SK-N-SH (cell line): ENCODE data around the gene TPRG1L. TPM values are rescaled to one million over a fixed set of nuclear protein-coding genes. Genes with fewer than 3 reads are reported as not detected.
A peak's percentile ranks its signal among the peaks of the same experiment; 100 is the strongest.

ENCODE experiments used
- CTCF ChIA-PET: fragments of 300-600, 350-600 bp; formaldehyde crosslinking; extraction: SDS; loops from one replicate; lab custom pipeline; 2021; lab: Yijun Ruan, JAX
- POLR2A ChIA-PET: fragments of 350-600 bp; sonication (Branson Sonifier 250); formaldehyde crosslinking; extraction: SDS; loops from one replicate; lab custom pipeline; 2020; ENCODE audit warnings: antibody characterized with exemption, inconsistent platforms; lab: Yijun Ruan, JAX
- DNase-seq: peaks from one replicate; pipeline ENCODE4 v3.0.0; 2012
- H2AFZ ChIP-seq: fragments of 200-600 bp; sonication (generic); 2 replicates; pipeline ENCODE4 v1.8.1; 2016; ENCODE audit warnings: antibody characterized with exemption, mild to moderate bottlenecking, low read depth
- H3F3A ChIP-seq: fragments of 200-600 bp; sonication (generic); replicated peaks from 2 replicates; pipeline ENCODE3; 2016; ENCODE audit warnings: antibody characterized with exemption, mild to moderate bottlenecking; ENCODE audit not compliant: insufficient read depth
- H3K27ac ChIP-seq, 2 experiments: fragments of 200-500 bp in 1 of 2; fragments of 200-600 bp in 1 of 2; sonication (Bioruptor generic) in 1 of 2; sonication (generic), shearing (Covaris generic) in 1 of 2; 2 replicates each; pipeline versions ENCODE4 v1.5.1 to v1.6.1; 2014 to 2016; ENCODE audit warnings: low read depth in 2 of 2, inconsistent platforms in 1 of 2, low read length in 1 of 2, mild to moderate bottlenecking in 1 of 2, mixed read lengths in 1 of 2
- H3K27me3 ChIP-seq: fragments of 200-600 bp; sonication (generic), shearing (Covaris generic); 2 replicates; pipeline ENCODE4 v1.6.1; 2016; ENCODE audit warnings: mixed run types; ENCODE audit not compliant: insufficient read depth
- H3K36me3 ChIP-seq, 2 experiments: fragments of 200-500 bp in 1 of 2; fragments of 200-600 bp in 1 of 2; sonication (Bioruptor generic) in 1 of 2; sonication (generic) in 1 of 2; replicated peaks in 1 of 2; 2 replicates each; pipeline versions ENCODE3 to v1.5.1; 2014 to 2016; ENCODE audit warnings: low read length in 1 of 2, mild to moderate bottlenecking in 1 of 2; ENCODE audit not compliant: insufficient read depth in 2 of 2, control insufficient read depth in 1 of 2
- H3K4me1 ChIP-seq, 2 experiments: fragments of 200-500 bp in 1 of 2; fragments of 200-600 bp in 1 of 2; sonication (Bioruptor generic) in 1 of 2; sonication (generic), shearing (Covaris generic) in 1 of 2; 2 replicates each; pipeline versions ENCODE4 v1.5.1 to v1.6.1; 2014 to 2016; ENCODE audit warnings: low read depth in 1 of 2, low read length in 1 of 2, mixed run types in 1 of 2; ENCODE audit not compliant: insufficient read depth in 2 of 2, control insufficient read depth in 1 of 2
- H3K4me2 ChIP-seq: fragments of 200-600 bp; sonication (generic), shearing (Covaris generic); 2 replicates; pipeline ENCODE4 v1.6.1; 2017; ENCODE audit warnings: mixed run types
- H3K4me3 ChIP-seq, 2 experiments: fragments of 200-500 bp in 1 of 2; fragments of 200-600 bp in 1 of 2; sonication (Bioruptor generic) in 1 of 2; sonication (generic), shearing (Covaris generic) in 1 of 2; 2 replicates each; pipeline versions ENCODE4 v1.5.1 to v1.8.1; 2014 to 2016; ENCODE audit warnings: low read depth in 2 of 2, inconsistent platforms in 1 of 2, low read length in 1 of 2, mild to moderate bottlenecking in 1 of 2, mixed read lengths in 1 of 2, moderate library complexity in 1 of 2
- H3K79me2 ChIP-seq: fragments of 200-600 bp; sonication (generic); 2 replicates; pipeline ENCODE4 v1.8.1; 2017; ENCODE audit warnings: mild to moderate bottlenecking; ENCODE audit not compliant: insufficient read depth
- H3K9ac ChIP-seq: fragments of 200-600 bp; sonication (generic); 2 replicates; pipeline ENCODE4 v1.6.1; 2017; ENCODE audit warnings: mixed run types
- H3K9me2 ChIP-seq: fragments of 200-600 bp; sonication (generic); 2 replicates; pipeline ENCODE4 v1.6.1; 2017; ENCODE audit warnings: mixed run types
- H3K9me3 ChIP-seq: fragments of 200-600 bp; sonication (generic); 2 replicates; pipeline ENCODE4 v1.6.1; 2017; ENCODE audit warnings: mixed run types, mild to moderate bottlenecking, moderate library complexity
- H4K20me1 ChIP-seq: fragments of 200-600 bp; sonication (generic); 2 replicates; pipeline ENCODE4 v1.6.1; 2017; ENCODE audit warnings: mild to moderate bottlenecking, mixed run types; ENCODE audit not compliant: insufficient read depth
- CHD2 ChIP-seq: fragments of 150-350 bp; IDR thresholded peaks from 2 replicates; pipeline ENCODE4 v1.6.1; 2018; ENCODE audit warnings: low read length; ENCODE audit not compliant: partially characterized antibody
- CTCF ChIP-seq: fragments of 200-600 bp; sonication (generic); IDR thresholded peaks from 2 replicates; pipeline ENCODE4 v1.6.1; 2017; ENCODE audit warnings: antibody characterized with exemption, mild to moderate bottlenecking, moderate library complexity
- ELF1 ChIP-seq: IDR thresholded peaks from 2 replicates; pipeline ENCODE4 v1.4.0; 2012
- EP300 ChIP-seq, 2 experiments: IDR thresholded peaks; 2 replicates each; pipeline versions ENCODE4 v1.4.0 to v1.6.1; 2012; ENCODE audit warnings: borderline replicate concordance in 1 of 2, low read depth in 1 of 2, low read length in 1 of 2
- GABPA ChIP-seq: IDR thresholded peaks from 2 replicates; pipeline ENCODE4 v1.4.0; 2012; ENCODE audit warnings: low read depth, mild to moderate bottlenecking
- JUND ChIP-seq: IDR thresholded peaks from 2 replicates; pipeline ENCODE4 v1.4.0; 2012
- MEF2A ChIP-seq: IDR thresholded peaks from 2 replicates; pipeline ENCODE4 v1.4.0; 2012; ENCODE audit warnings: low read depth, borderline replicate concordance
- MXI1 ChIP-seq: IDR thresholded peaks from 2 replicates; pipeline ENCODE4 v1.6.1; 2012; ENCODE audit warnings: mild to moderate bottlenecking, low read depth, low read length, improper control_type of control experiment
- NRF1 ChIP-seq: IDR thresholded peaks from 2 replicates; pipeline ENCODE4 v1.6.1; 2012; ENCODE audit warnings: low read depth, mild to moderate bottlenecking, low read length
- RAD21 ChIP-seq: IDR thresholded peaks from 2 replicates; pipeline ENCODE4 v1.6.1; 2012; ENCODE audit warnings: mild to moderate bottlenecking, low read length
- RCOR1 ChIP-seq: fragments of 150-350 bp; IDR thresholded peaks from 2 replicates; pipeline ENCODE4 v1.6.1; 2017; ENCODE audit warnings: antibody characterized with exemption, low read length
- RFX5 ChIP-seq: IDR thresholded peaks from 2 replicates; pipeline ENCODE4 v1.6.1; 2012; ENCODE audit warnings: mild to moderate bottlenecking, improper control_type of control experiment, low read length
- RXRA ChIP-seq: IDR thresholded peaks from 2 replicates; pipeline ENCODE4 v1.4.0; 2012; ENCODE audit warnings: low read depth, mild to moderate bottlenecking, borderline replicate concordance
- SIN3A ChIP-seq: IDR thresholded peaks from 2 replicates; pipeline ENCODE4 v1.6.1; 2012; ENCODE audit warnings: low read depth, mild to moderate bottlenecking, low read length, moderate library complexity, borderline replicate concordance
- SMC3 ChIP-seq: IDR thresholded peaks from 2 replicates; pipeline ENCODE4 v1.6.1; 2012; ENCODE audit warnings: low read depth, low read length, improper control_type of control experiment
- TAF1 ChIP-seq: IDR thresholded peaks from 2 replicates; pipeline ENCODE4 v1.6.1; 2012; ENCODE audit warnings: low read depth, mild to moderate bottlenecking, low read length, moderate library complexity, borderline replicate concordance
- TCF12 ChIP-seq: IDR thresholded peaks from 2 replicates; pipeline ENCODE4 v1.4.0; 2012
- TEAD4 ChIP-seq: IDR thresholded peaks from 2 replicates; pipeline ENCODE4 v1.4.0; 2012; ENCODE audit warnings: mild to moderate bottlenecking, borderline replicate concordance; ENCODE audit not compliant: insufficient read depth
- USF1 ChIP-seq: IDR thresholded peaks from 2 replicates; pipeline ENCODE4 v1.4.0; 2012; ENCODE audit warnings: low read depth, borderline replicate concordance
- ZBTB33 ChIP-seq: IDR thresholded peaks from 2 replicates; pipeline ENCODE4 v1.4.0; 2012; ENCODE audit warnings: low read depth, borderline replicate concordance
- WGBS: methylation state at CpG from one replicate; pipeline ENCODE4 v1.1.6; 2017; ENCODE audit warnings: low lambda C conversion rate; 5-methylcytosine and 5-hydroxymethylcytosine counted together
- polyA plus RNA-seq, 3 experiments: library from polyadenylated mRNA; depleted of rRNA; stranded (reverse); fragments of >200 nt; gene quantifications; 2 replicates each; pipeline ENCODE4 v1.2.3, GENCODE V29; 2012

The TPRG1L gene
- polyA plus RNA-seq, 1 of the 3 experiments (the other 2 are of a cell fraction), result 25.9 TPM

- Histone ChIP-seq H3F3A (no peaks in the 10 kb centered on the region), H2AFZ (no peak overlapping the region), H3K9me2 (no peaks in the 10 kb centered on the region), H3K4me1 (peaks cover 0 to 19% of the 10 kb centered on the region in 2 experiments; a peak in 2 of 4 replicates), H3K9ac (no peak overlapping the region), H3K27ac (no peak overlapping the region), H3K79me2 (no peaks in the 10 kb centered on the region), H4K20me1 (no peaks in the 10 kb centered on the region), H3K4me3 (no peak overlapping the region), H3K27me3 (no peaks in the 10 kb centered on the region), H3K9me3 (no peaks in the 10 kb centered on the region), H3K36me3 (no peaks in the 10 kb centered on the region), H3K4me2 (no peak overlapping the region)
- 50% methylated on average over 19 of the region's 20 CpGs for WGBS
- ChIA-PET CTCF (interaction anchor here (0.5 to 2.3 kb wide), 33 partner anchors 9 to 158 kb away, joined by 3 to 8 read pairs (median 4); partner anchors contain the start of gene TPRG1L), POLR2A (no interaction called here)
- TF ChIP-seq RXRA, result no peak
- no peak for TF ChIP-seq USF1
- TF ChIP-seq EP300 (IDR thresholded peaks at IDR 0.05; ENCODE audit: borderline replicate concordance in 1 of 2, low read depth in 1 of 2, low read length in 1 of 2), result no peak
- peak; percentile 87 for TF ChIP-seq SMC3
- TF ChIP-seq NRF1, result no peak
- TF ChIP-seq CTCF, result peak; percentile 73
- peak; percentile 81 for TF ChIP-seq RAD21
- DNase-seq, result peak; percentile 81
Measured at GRCh38 chr1:3614755-3615742, 9.8 kb upstream of the TPRG1L start.

- Histone ChIP-seq H3K4me2 (no peak overlapping the region), H3F3A (no peaks in the 10 kb centered on the region), H3K79me2 (no peaks in the 10 kb centered on the region), H2AFZ (no peak overlapping the region), H3K27me3 (no peaks in the 10 kb centered on the region), H4K20me1 (no peaks in the 10 kb centered on the region), H3K4me1 (peaks cover 0 to 8% of the 10 kb centered on the region in 2 experiments; a peak in 2 of 4 replicates), H3K36me3 (no peaks in the 10 kb centered on the region), H3K27ac (no peak overlapping the region), H3K9ac (no peak overlapping the region), H3K9me3 (no peaks in the 10 kb centered on the region), H3K4me3 (no peak overlapping the region), H3K9me2 (no peaks in the 10 kb centered on the region)
- CTCF ChIA-PET, result interaction anchor here (0.8 to 1.5 kb wide), 5 partner anchors 9 to 124 kb away, joined by 3 to 8 read pairs (median 4); no protein-coding TSS in a partner anchor
- no peak for DNase-seq
- POLR2A ChIA-PET, result no interaction called here
- 80% methylated on average over 5 of the region's 9 CpGs for WGBS
- TF ChIP-seq ZBTB33, result no peak
- no peak for TF ChIP-seq MXI1
- no peak for TF ChIP-seq TEAD4
- no peak for TF ChIP-seq SIN3A
- no peak for TF ChIP-seq RCOR1
- no peak for TF ChIP-seq TAF1
- no peak for TF ChIP-seq MEF2A
- no peak for TF ChIP-seq EP300 (IDR thresholded peaks at IDR 0.05; ENCODE audit: borderline replicate concordance in 1 of 2, low read depth in 1 of 2, low read length in 1 of 2)
- no peak for TF ChIP-seq CHD2
- no peak for TF ChIP-seq RFX5
- TF ChIP-seq JUND, result no peak
- no peak for TF ChIP-seq TCF12
- TF ChIP-seq ELF1, result no peak
- no peak for TF ChIP-seq NRF1
- TF ChIP-seq GABPA, result no peak
- TF ChIP-seq RAD21, result no peak
Measured at GRCh38 chr1:3616861-3617260, 8.0 kb upstream of the TPRG1L start.
